HS-5 (cell line): ENCODE results near the gene RMDN2.
A peak's percentile ranks its signal among the peaks of the same experiment; 100 is the strongest.

Experiments used
- DNase-seq: peaks from one replicate; pipeline ENCODE4 v3.0.0-alpha.2; 2012; ENCODE audit warnings: low read depth

Gene RMDN2, protein sequence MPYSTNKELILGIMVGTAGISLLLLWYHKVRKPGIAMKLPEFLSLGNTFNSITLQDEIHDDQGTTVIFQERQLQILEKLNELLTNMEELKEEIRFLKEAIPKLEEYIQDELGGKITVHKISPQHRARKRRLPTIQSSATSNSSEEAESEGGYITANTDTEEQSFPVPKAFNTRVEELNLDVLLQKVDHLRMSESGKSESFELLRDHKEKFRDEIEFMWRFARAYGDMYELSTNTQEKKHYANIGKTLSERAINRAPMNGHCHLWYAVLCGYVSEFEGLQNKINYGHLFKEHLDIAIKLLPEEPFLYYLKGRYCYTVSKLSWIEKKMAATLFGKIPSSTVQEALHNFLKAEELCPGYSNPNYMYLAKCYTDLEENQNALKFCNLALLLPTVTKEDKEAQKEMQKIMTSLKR

GRCh38 chr2:37925063-37925897, at the start of gene RMDN2:
Gene RMDN2, plus strand, starts transcription at chr2:37925287. Its CDS starts 3,991 bp downstream, at chr2:37929278.
- peak; percentile 68 for DNase-seq

GRCh38 chr2:37875403-37875906, 49.6 kb upstream of the RMDN2 start:
- no peak for DNase-seq

- no peak for DNase-seq
These were observed 48.9 kb upstream of the RMDN2 start for GRCh38 chr2:37876227-37876626.

DNA sequence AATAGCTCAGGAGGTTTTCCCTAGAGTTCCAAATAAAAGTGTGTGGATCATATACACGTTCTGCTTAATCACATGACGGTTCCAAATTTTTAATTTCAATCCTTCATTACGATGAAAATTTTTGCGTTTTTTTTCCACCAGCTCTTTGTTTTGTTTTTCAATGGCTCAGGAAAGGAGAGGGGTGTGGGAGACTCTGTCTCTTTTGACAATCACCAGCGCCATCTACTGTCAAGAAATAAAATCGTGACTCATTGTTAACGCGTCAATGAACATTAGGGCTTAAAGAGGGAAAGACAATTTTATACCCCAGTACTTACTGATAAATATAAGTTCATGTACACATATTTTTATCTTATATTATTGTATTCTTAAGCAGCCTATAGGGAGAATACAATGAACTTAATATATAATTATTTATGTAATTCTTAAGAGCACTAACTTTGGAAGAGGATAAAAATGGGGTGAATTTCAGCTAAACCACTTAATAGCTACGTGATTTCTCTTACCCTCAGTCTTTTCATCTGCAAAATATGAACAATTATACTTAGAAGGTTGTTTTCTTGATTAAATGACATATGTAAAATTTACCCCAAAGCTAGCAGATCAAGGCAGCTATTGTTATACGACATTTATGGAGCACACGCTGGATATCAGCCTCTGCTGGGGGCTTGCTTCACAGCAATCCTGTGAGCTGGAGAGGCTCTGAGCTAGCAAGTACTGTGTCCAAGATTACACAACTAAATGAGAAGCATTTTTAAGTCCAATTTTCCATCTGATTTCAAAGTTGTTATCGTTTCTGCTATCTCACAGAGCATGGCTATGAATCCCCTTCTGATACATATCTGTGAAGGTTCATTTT, 47.4 kb upstream of the RMDN2 start:
- DNase-seq: peak; percentile 49

- DNase-seq: no peak
These were observed 46.6 kb upstream of the RMDN2 start for GRCh38 chr2:37878536-37878935.

- DNase-seq: no peak
These were observed 44.5 kb upstream of the RMDN2 start for GRCh38 chr2:37880551-37880950.

- DNase-seq: no peak
These were observed 43.7 kb upstream of the RMDN2 start for GRCh38 chr2:37881397-37881796.

- no peak for DNase-seq
These were observed 43.1 kb upstream of the RMDN2 start for GRCh38 chr2:37882036-37882435.

GRCh38 chr2:37883518-37883917, 41.6 kb upstream of the RMDN2 start:
- no peak for DNase-seq

DNA sequence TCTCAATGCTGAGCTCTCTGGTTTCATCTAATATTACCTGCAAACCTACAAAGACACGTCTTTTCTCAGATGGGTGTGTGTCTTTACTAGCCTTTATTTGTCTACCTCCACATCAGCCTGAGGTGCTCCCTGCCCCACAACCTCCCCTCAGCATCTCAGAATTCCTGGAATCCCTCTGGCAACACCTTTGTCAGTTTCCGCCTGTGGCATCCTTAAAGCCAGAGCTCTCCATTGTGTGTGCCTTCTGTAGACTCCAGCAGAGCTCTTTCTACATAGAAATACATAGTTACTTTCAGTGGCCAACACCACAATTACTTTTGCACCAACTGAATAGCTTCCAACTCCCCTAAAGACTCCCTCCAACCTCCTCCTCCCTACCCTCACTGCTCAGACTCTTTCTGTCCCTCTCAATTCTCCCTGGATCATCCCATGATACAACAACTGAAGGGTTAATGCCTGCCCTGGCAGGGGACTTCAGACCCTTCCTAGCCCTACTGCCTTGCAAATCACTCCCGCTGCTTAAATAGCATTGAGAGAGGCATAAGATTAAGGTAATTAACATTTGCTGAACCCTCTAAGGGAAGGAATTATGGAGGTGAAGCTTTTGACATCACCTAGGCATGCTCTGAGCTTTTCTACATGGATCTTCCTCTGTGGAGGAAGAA, 39.6 kb upstream of the RMDN2 start:
- no peak for DNase-seq

DNA sequence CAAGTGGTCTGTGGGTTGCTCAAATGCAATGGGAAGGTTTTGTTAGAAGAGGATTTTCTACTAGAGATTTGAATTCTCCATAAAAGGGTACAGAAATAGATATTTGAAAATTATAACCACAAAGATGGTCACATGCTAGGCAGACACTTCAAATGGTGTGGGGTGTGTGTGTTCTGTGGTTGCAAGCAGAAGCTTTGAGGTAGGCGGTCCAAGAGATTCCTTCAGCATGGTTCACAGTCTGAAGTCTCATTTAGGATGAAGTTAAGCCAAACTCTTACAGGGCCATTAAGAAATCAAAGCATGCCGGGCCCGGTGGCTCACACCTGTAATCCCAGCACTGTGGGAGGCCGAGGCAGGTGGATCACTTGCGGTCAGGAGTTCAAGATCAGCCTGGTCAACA, 38.3 kb upstream of the RMDN2 start:
- DNase-seq: no peak

- DNase-seq: no peak
These were observed 37.8 kb upstream of the RMDN2 start for GRCh38 chr2:37887286-37887685.

- peak; percentile 26 for DNase-seq
These were observed 34.1 kb upstream of the RMDN2 start for GRCh38 chr2:37890893-37891495.

- DNase-seq: no peak
These were observed 33.1 kb upstream of the RMDN2 start for GRCh38 chr2:37891846-37892435.

DNA sequence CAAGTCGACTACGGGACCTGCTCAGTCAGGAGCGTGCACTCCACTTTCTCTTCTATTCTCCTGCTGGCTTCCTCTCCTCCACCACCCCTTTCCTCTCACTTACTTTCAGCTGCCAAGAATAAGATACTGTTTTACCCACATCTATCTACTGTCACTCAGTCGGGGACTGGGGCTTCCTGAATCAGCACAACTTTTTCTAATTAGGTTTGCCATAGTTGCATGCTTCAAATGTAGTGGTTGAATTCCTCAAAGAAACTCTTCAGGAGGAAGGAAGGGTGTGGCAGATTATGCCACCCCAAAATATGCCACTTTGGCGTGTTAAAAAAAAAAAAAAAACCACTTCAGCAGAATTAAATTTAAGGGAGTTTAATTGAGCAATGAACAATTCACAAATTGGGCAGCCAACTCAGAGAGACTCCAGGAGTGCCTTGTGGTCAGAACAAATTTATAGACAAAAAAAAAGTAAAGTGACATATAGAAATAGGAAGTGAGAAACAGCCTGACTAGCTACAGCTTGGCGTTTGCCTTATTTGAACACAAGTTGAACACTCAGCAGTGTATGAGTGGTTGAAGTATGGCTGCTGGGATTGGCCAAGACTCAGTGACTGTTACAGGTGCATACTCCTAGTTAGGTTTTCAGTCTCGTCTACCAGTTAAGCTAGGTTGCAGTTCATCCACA, 32.5 kb upstream of the RMDN2 start:
- DNase-seq: no peak

DNA sequence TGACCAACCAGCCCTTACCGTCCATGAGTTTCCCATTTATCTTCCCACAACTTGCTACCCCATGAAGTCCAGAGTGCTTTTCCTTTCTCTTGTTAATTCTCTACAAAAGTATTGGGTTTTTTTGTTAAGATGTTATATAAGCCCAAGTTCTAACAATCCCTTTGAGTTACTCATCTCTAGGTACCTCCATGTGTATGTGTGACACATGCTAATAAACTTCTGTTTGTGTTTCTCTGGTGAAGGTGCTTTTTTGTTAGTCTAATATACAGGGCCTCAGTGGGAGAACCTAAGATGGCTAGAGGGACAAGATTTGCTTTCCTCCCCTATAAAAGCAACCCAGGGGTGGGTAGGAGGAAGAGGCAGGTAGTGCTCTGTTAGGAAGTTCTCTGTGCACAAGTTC, 31.8 kb upstream of the RMDN2 start:
- DNase-seq: no peak

DNA sequence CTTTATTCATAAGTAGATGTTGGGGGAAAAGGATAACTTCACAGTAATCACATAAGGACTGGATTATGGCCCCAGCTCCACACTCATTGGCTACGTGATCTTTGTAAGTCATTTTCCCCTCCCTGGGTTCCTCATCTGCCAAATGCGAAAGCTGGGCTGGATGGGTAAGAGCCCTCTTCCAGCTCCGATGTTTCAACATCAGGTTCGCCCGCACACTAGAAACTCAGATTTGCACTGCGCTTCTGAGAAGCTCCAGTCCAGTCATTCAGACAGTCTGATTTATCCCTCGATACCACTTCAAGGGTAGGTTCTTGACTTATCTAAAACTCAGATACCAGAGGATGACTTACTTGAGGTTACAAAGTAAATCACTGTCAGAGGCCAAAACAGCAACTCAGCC, 31.0 kb upstream of the RMDN2 start:
- no peak for DNase-seq

DNA sequence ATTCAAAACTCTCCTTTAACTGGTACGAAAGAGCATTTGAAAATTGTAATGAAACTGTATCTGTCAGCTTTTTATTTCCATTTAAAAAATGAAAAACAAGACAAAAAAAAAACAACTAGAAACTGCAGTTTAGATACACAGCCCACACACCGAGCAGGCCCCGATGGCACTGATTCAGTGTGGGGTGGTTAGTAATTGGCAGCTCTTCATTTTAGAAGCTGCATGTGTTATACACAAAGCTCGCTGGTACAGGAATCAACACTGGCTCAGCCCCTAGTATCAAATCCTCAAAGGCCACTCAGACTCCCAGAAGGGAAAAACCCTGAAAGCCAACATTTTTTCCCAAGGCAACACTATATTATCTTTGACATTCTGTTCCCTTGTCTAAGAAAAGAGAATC, 30.5 kb upstream of the RMDN2 start:
- no peak for DNase-seq

DNA sequence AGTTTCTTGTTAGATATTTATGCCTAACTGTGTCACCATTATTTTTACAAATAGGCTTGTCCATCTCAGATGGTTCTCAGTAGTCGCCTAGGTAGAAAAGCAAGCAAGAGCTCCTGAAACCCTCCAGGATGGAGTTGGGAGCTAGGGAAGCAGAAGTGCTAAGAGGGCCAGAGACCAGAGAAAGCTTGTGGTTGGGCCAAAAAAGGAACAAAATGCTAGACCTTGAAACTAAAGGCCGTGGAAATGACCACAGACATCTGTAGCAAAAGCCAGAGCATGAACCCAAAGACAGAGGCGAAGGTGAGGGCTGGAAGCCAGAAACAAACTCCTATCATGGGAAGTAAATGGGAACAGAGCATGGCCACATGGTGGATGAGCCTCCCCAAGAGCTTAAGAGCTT, 29.9 kb upstream of the RMDN2 start:
- no peak for DNase-seq

DNA sequence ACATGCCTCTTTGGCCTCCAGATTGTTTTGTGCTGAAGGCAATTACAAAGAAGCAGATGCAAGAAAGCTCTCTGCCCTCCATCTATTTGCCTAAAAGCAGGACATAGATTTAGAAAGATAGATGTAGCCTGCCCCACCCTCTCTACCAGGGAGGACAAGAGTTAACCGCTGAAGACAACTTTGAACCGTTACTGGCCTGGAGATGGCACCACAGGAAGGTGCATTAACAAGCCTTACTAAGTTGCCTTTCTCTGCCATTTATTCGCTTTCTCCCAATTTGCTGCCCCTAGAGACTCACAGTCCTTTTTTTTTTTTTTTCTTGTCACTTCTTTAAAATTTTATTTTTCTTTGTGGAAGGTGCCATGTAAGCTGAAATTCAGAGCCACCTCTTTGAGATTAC, 28.8 kb upstream of the RMDN2 start:
- DNase-seq: no peak
